ENCODE data around the gene PLCL2. TPM values are rescaled to one million over a fixed set of nuclear protein-coding genes. Genes with fewer than 3 reads are reported as not detected.

Gene PLCL2
- total and polyA plus RNA-seq, 2 donors (not counting 1 experiment from before 2014, with no cell fraction given), result 4.0 to 11.9 TPM

GRCh38 chr3:16960125-16960524 is 75.4 kb downstream of the PLCL2 start:
- no peaks in the 10 kb centered on the region for H3K36me3 ChIP-seq (ENCODE audit: control insufficient read depth, insufficient read depth, low read length)
- H3K9me3 ChIP-seq (ENCODE audit: control insufficient read depth, insufficient read depth, low read depth, low read length), result no peaks in the 10 kb centered on the region
- no peak for DNase-seq (ENCODE audit: low read depth in 2 of 2)
- H3K4me2 ChIP-seq (ENCODE audit: extremely low read depth, insufficient read depth, low read length), result no peak overlapping the region
- TF ChIP-seq EZH2 (IDR thresholded peaks at IDR 0.05; ENCODE audit: low read length, missing control alignments), result no peak
- no peak for TF ChIP-seq CTCF (conservative IDR thresholded peaks at IDR 0.05 in 1 of 2, IDR thresholded peaks at IDR 0.05 in 1 of 2; ENCODE audit: low read depth in 1 of 2, low read length in 2 of 2)
- H4K20me1 ChIP-seq (ENCODE audit: control insufficient read depth, extremely low read depth, insufficient read depth, low read length), result no peaks in the 10 kb centered on the region
- H3K9ac ChIP-seq (ENCODE audit: insufficient read depth, low read length), result no peak overlapping the region
- no peak overlapping the region for H2AFZ ChIP-seq (ENCODE audit: low read length)
- H3K27ac ChIP-seq (ENCODE audit: insufficient read depth, low read length), result no peak overlapping the region
- no peaks in the 10 kb centered on the region for H3K4me1 ChIP-seq (ENCODE audit: control insufficient read depth, extremely low read depth, insufficient read depth, low read length)
- H3K4me3 ChIP-seq (replicated peaks in 1 of 4; ENCODE audit: control extremely low read depth in 1 of 4, insufficient read depth in 1 of 4, low read depth in 3 of 4, low read length in 4 of 4), result no peak overlapping the region
- no peaks in the 10 kb centered on the region for H3K79me2 ChIP-seq (ENCODE audit: control insufficient read depth, insufficient read depth, low read length)
- no peaks in the 10 kb centered on the region for H3K27me3 ChIP-seq (ENCODE audit: control insufficient read depth, insufficient read depth, low read length)

GRCh38 chr3:16961621-16962205 is 77.0 kb downstream of the PLCL2 start:
- Histone ChIP-seq H3K4me3 (replicated peaks in 1 of 4; ENCODE audit: control extremely low read depth in 1 of 4, insufficient read depth in 1 of 4, low read depth in 3 of 4, low read length in 4 of 4) (no peak overlapping the region), H3K4me2 (ENCODE audit: extremely low read depth, insufficient read depth, low read length) (no peak overlapping the region), H3K27me3 (ENCODE audit: control insufficient read depth, insufficient read depth, low read length) (no peaks in the 10 kb centered on the region), H3K9ac (ENCODE audit: insufficient read depth, low read length) (no peak overlapping the region), H4K20me1 (ENCODE audit: control insufficient read depth, extremely low read depth, insufficient read depth, low read length) (no peaks in the 10 kb centered on the region), H3K4me1 (ENCODE audit: control insufficient read depth, extremely low read depth, insufficient read depth, low read length) (no peaks in the 10 kb centered on the region), H3K27ac (ENCODE audit: insufficient read depth, low read length) (no peak overlapping the region), H3K36me3 (ENCODE audit: control insufficient read depth, insufficient read depth, low read length) (no peaks in the 10 kb centered on the region), H3K9me3 (ENCODE audit: control insufficient read depth, insufficient read depth, low read depth, low read length) (no peaks in the 10 kb centered on the region), H3K79me2 (ENCODE audit: control insufficient read depth, insufficient read depth, low read length) (no peaks in the 10 kb centered on the region), H2AFZ (ENCODE audit: low read length) (no peak overlapping the region)
- no peak for TF ChIP-seq EZH2 (IDR thresholded peaks at IDR 0.05; ENCODE audit: low read length, missing control alignments)
- TF ChIP-seq CTCF (conservative IDR thresholded peaks at IDR 0.05 in 1 of 2, IDR thresholded peaks at IDR 0.05 in 1 of 2; ENCODE audit: low read depth in 1 of 2, low read length in 2 of 2), result no peak
- no peak for DNase-seq (ENCODE audit: low read depth in 2 of 2)

DNA sequence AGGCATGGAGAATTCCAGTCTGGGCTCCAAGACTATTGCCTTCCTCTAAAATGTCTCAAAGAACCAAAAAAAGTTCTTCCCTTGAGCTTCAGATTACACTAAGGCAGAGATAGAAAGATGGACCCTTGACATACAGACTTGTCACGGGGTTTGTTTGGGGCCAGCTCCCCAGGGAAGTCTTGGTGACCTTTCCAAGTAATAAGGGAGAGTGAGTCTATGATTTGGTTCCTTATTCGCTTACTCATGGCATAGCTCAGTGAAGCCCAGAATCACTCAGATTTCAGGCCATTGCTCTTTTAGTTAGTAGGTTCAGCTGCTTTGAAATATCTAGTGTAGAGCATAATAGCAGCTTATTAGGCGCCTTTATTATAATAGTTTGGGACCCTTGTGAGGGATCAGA is 90.3 kb downstream of the PLCL2 start:
- no peak for TF ChIP-seq CTCF (conservative IDR thresholded peaks at IDR 0.05 in 1 of 2, IDR thresholded peaks at IDR 0.05 in 1 of 2; ENCODE audit: low read depth in 1 of 2, low read length in 2 of 2)
- TF ChIP-seq EZH2 (IDR thresholded peaks at IDR 0.05; ENCODE audit: low read length, missing control alignments), result no peak
- Histone ChIP-seq H3K9ac (ENCODE audit: insufficient read depth, low read length) (no peak overlapping the region), H3K4me2 (ENCODE audit: extremely low read depth, insufficient read depth, low read length) (no peak overlapping the region), H3K9me3 (ENCODE audit: control insufficient read depth, insufficient read depth, low read depth, low read length) (no peaks in the 10 kb centered on the region), H2AFZ (ENCODE audit: low read length) (no peak overlapping the region), H3K4me1 (ENCODE audit: control insufficient read depth, extremely low read depth, insufficient read depth, low read length) (no peaks in the 10 kb centered on the region), H3K27ac (ENCODE audit: insufficient read depth, low read length) (no peak overlapping the region), H3K36me3 (ENCODE audit: control insufficient read depth, insufficient read depth, low read length) (no peaks in the 10 kb centered on the region), H3K4me3 (replicated peaks in 1 of 4; ENCODE audit: control extremely low read depth in 1 of 4, insufficient read depth in 1 of 4, low read depth in 3 of 4, low read length in 4 of 4) (no peak overlapping the region), H3K27me3 (ENCODE audit: control insufficient read depth, insufficient read depth, low read length) (no peaks in the 10 kb centered on the region), H3K79me2 (ENCODE audit: control insufficient read depth, insufficient read depth, low read length) (no peaks in the 10 kb centered on the region), H4K20me1 (ENCODE audit: control insufficient read depth, extremely low read depth, insufficient read depth, low read length) (no peaks in the 10 kb centered on the region)
- DNase-seq (ENCODE audit: low read depth in 2 of 2), result no peak
